SK-N-SH treated with all-trans-retinoic acid at 6 μM for 48 hours (cell line): ENCODE data around the gene PTTG1IP.

Source experiments
- ISL1 ChIP-seq: fragments of 250-450 bp; sonication (Bioruptor Pico); IDR thresholded peaks from 2 replicates; pipeline ENCODE4 v2.1.2; 2022; ENCODE audit warnings: mild to moderate bottlenecking, moderate library complexity
- OSR1 ChIP-seq: fragments of 250-450 bp; sonication (Bioruptor Pico); IDR thresholded peaks from 2 replicates; pipeline ENCODE4 v1.8.0; 2022; ENCODE audit warnings: moderate library complexity, mild to moderate bottlenecking, inconsistent platforms
- SNAI2 ChIP-seq: fragments of 250-450 bp; sonication (Bioruptor Pico); IDR thresholded peaks from 2 replicates; pipeline ENCODE4 v1.5.0; 2020; ENCODE audit warnings: mild to moderate bottlenecking, moderate library complexity
- ZFP3 ChIP-seq: fragments of 250-450 bp; sonication (Bioruptor Pico); IDR thresholded peaks from 2 replicates; pipeline ENCODE4 v1.5.0; 2020; ENCODE audit warnings: mild to moderate bottlenecking, moderate library complexity

GRCh38 chr21:44920694-44921604 lies 47.5 kb upstream of the PTTG1IP start, which contains the start of gene ITGB2:
- TF ChIP-seq ZFP3 (CRISPR knock-in tag), result no peak
- TF ChIP-seq SNAI2 (CRISPR knock-in tag), result no peak
- no peak for TF ChIP-seq OSR1 (CRISPR knock-in tag)
- no peak for TF ChIP-seq ISL1 (CRISPR knock-in tag)
